GM19023 (cell line): ENCODE data around the gene ZNF679.
"Not testable (repeated sequence)": the region's sequence is repeated elsewhere in the genome, so short reads cannot be mapped to it uniquely, and the experiment has no call there.

Experiments
- ATAC-seq: cut with Tn5 transposase; IDR thresholded peaks from one replicate; pipeline ENCODE4 v1.9.1; 2021; ENCODE audit warnings: mild to moderate bottlenecking, moderate library complexity; ENCODE audit not compliant: unreplicated experiment

The ZNF679 gene

GRCh38 chr7:64228174-64228573, at the start of gene ZNF679:
Gene ZNF679, plus strand, starts transcription at chr7:64228474. Its CDS starts 20,644 bp downstream, at chr7:64249118.
- not testable (repeated sequence) for ATAC-seq

GRCh38 chr7:64180989-64181388, 47.3 kb upstream of the ZNF679 start:
- no peak for ATAC-seq

- ATAC-seq, result no peak
Observed at GRCh38 chr7:64181586-64181985, 46.7 kb upstream of the ZNF679 start.

- ATAC-seq, result no peak
Observed at GRCh38 chr7:64182036-64182790, 46.1 kb upstream of the ZNF679 start.

- no peak for ATAC-seq
Observed at GRCh38 chr7:64183126-64183742, 45.0 kb upstream of the ZNF679 start.

- ATAC-seq, result no peak
Observed at GRCh38 chr7:64183827-64184372, 44.4 kb upstream of the ZNF679 start.

- ATAC-seq, result no peak
Observed at GRCh38 chr7:64184376-64184775, 43.9 kb upstream of the ZNF679 start.

DNA sequence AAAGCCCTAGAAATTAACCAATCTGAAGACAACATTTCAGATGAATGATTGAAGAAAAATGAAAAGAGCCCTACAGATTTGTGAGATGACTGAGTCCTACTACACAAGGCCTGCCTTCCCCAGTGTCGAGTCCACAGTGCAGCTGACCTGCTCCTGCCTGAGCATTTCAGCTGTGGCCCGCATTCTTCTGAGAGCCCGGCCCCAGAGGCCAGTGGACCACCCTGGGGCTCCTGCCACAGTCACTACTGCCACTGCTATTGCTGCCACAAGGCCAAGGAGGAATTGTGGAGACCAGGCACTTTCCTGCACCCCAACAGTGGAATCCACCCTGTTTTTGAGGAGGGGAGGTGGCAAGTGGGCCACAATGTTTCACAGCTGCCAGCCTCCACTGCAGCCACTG, 40.9 kb upstream of the ZNF679 start:
- no peak for ATAC-seq

DNA sequence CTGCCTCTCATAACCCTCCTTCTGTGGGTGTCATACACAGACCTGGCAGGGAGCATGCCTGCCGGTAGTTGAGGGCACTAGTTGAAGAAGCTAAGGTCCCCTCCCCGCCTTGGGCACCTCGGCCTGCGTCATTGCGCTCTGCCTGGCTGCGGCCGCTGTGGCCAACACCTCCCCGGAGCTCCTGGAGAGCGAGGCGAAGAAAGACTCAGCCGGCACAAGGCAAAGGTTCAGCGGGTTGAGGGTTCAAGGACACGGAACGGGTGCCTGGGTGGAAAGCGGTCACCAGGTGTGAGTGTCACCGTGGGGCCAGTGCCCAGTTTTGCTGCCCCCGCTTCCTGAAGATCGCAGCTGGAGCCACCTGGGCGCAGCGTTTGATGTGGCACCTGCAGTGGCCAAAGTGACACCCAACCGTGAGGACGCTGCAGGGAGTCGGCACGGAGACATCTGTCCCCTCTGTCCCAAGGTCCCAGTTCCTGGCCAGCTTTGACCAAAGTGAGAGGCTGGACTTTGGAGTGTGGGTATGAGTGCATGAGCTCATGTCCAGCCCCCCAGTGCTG, 36.0 kb upstream of the ZNF679 start:
- no peak for ATAC-seq

DNA sequence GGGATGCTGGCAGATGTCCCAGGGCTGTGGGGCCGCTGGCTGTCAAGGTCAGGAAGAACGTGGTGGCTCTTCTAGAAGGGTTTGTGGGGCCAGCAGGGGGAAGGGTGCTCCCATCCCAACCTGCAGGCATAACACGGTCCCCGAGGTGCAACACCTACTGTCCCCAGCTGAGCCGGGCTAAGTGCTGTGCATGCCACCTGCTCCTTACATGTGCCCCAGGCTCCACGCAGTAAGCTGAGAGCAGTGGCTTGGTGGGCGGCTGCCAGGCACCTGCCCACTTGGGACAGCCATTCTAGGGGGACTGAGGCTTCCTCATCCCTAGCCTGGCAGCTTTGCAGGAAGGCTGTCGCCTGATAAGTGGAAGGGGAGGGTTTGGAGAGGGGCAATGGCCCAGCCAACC, 35.5 kb upstream of the ZNF679 start:
- ATAC-seq, result no peak

DNA sequence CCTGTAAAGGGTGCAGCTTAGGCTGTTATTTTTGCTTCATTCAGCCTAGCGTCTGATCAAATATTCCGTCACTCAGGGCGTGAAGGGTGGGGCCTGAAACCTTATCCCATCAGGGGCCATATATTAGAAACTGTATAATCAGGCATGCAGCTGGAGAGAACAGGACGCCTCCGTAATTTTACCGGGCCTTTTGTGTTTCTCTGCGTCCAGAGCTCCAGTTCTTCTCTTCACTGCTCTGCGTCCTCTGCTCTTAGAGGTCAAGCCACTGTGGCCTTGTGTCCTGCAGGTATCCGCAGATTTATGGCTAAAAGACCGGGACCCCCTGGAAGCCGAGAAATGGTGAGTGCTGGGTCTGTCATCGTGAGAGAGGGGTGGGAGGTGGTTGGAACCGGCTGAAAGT, 21.4 kb upstream of the ZNF679 start, which contains the start of gene ZNF735:
Gene ZNF735, plus strand, starts transcription at position 301 of the 400 bp plus-strand sequence. Its CDS starts 0 bp downstream, at position 301.
- ATAC-seq, result no peak

- not testable (repeated sequence) for ATAC-seq
Observed at GRCh38 chr7:64219710-64220298, 8.5 kb upstream of the ZNF679 start.

- no peak for ATAC-seq
Observed at GRCh38 chr7:64223366-64223765, 4.9 kb upstream of the ZNF679 start.

GRCh38 chr7:64266341-64266919, 38.2 kb downstream of the ZNF679 start:
- ATAC-seq, result no peak

DNA sequence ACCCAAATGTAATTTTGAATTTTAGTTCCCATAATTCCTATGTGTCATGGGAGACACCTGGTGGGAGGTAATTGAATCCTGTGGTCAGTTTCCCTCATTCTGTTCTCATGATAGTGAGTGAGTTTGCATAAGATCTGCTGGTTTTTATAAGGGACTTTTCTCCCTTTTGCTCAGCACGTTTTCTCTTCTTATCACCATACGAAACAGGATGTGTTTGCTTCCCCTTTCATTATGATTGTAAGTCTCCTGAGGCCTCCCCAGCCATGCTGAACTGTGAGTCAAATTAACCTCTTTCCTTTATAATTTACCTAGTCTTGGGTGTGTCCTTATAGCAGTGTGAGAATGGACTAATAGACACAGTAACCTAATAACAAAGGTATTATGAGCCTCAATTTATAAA, 49.4 kb downstream of the ZNF679 start:
- no peak for ATAC-seq

- no peak for ATAC-seq
Observed at GRCh38 chr7:64294701-64295420, 66.6 kb downstream of the ZNF679 start.

GRCh38 chr7:64297418-64297817, 69.1 kb downstream of the ZNF679 start:
- not testable (repeated sequence) for ATAC-seq

DNA sequence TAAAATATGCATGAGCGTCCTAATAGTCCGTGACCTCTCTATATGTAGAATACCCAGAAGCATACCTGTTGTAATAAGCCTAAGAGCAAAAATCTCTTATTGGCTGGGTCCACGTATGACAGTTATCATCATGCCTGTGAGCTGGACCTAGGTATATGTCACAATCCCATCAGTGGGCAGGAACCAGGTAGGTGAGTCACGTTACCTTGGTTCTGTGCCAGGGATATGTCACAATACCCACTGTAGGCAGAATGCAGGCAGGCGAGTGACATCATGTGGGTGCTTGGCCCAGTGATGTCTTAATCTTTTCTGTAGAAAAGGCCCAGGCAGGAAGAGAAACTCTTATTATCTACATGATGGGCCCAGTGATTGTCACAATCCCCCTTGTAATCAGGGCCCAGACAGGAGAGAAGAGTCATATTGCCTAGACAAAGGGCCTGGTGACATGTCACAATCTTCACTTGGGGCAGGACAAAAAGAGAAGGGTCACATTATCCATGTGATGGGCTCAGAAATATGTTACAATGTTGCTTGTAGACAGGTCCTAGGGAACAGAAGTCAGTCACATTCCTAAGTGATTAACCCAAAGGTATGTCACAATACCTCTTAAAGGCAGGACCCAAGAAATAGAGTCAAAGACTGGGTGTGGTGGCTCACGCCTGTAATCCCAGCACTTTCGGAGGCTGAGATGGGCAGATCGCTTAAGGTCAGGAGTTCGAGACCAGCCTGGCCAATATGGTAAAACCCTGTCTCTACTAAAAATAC, 72.5 kb downstream of the ZNF679 start:
- no peak for ATAC-seq

DNA sequence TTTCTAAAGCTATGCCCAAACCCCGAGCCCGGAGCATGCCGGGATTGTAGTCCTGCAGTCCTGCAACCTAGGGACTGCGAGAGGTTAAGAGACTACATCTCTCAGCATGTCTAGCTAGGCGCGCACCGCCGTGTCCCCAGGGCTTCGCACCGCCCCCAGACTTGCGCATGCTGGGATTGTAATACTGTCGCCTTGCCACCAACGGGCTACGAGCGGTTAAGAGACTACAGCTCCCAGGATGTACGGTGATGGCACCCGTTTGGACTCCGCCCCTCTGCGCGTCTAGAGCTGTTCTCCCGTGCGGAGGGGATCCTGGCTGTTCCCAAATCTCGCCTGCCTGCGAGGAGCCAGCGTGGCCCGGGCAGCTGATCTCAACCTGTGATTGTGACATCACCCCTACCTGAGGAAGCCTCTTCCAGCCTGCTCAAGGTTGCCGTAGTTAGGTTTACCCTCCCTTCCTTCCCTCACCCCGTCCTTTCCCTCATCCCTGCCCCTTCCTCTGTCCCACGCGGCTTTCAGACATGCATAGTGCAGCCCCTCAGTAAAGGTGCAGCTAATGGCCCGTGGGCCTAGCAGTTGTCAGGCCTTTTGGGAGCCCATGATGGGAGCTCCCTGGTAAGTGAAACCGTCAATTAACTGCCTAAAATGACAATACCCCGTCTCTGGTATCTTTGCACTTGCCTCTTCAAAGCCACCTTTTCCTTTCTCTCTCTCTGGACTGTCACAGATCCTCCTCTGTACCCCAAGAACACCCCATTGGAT, 79.2 kb downstream of the ZNF679 start:
- ATAC-seq, result peak; percentile 98
